Endothelial cell (in vitro differentiated cells): ENCODE measurements around the gene EOLA1. TPM values are rescaled to one million over a fixed set of nuclear protein-coding genes. Genes with fewer than 3 reads are reported as not detected.

Experiments
- total RNA-seq: library from RNA; stranded (reverse); fragmentation: NEBNext Ultra II Directional; extraction: Animal tissue kit (Norgen Biotek cat#: 25700); gene quantifications from one replicate; pipeline ENCODE4 v1.2.1, GENCODE V29; 2021; ENCODE audit not compliant: unreplicated experiment

EOLA1 gene
- total RNA-seq, 1 donor from 2014 or later, result 57.4 TPM

Other genes with a start within 250 kb of the EOLA1 start
- gene IDS, start 35.7 kb upstream of the EOLA1 start, total RNA-seq, result 99.2 TPM
- gene HSFX3, start 8.9 kb downstream of the EOLA1 start, total RNA-seq, result not detected
- not detected for gene MAGEA9B, start 46.4 kb downstream of the EOLA1 start, total RNA-seq
- gene HSFX2, start 54.3 kb downstream of the EOLA1 start, total RNA-seq, result 2.0 TPM
- gene TMEM185A, start 90.8 kb downstream of the EOLA1 start, total RNA-seq, result 98.7 TPM
- not detected for gene MAGEA11, start 171.0 kb downstream of the EOLA1 start, total RNA-seq
- gene HSFX1, start 233.1 kb downstream of the EOLA1 start, total RNA-seq, result 5.5 TPM
- gene MAGEA9, start 240.9 kb downstream of the EOLA1 start, total RNA-seq, result not detected